Measurements from ENCODE around the gene FGGY.

DNA sequence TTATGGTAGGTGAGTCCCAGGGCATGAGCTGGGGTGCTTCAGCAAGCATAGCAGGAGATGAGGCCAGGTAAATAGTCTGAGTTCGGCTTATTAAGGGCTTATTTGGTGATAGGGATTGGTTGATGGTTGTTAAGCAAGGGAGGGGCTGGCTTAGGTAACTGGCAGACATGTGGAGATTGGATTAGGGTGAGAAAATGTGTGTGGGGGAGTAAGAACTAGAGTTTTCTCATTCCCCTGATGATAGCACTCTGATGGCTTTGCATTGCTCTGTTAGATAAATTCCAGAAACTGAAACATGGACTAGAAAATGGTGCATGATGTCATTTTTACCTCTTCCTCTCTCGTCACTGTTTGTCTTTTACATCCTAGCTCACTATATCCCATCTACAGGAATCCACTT is 53.6 kb downstream of the FGGY start:
- no peak for TF ChIP-seq POLR2A (IDR thresholded peaks at IDR 0.05; ENCODE audit: low read length)
- no peak for TF ChIP-seq GATA1 (IDR thresholded peaks at IDR 0.05; ENCODE audit: low read depth, low read length)
